ENCODE results near the gene CCDC201. TPM values are rescaled to one million over a fixed set of nuclear protein-coding genes. Genes with fewer than 3 reads are reported as not detected.
A peak's percentile ranks its signal among the peaks of the same experiment; 100 is the strongest.

Gene CCDC201
- total RNA-seq, 1 donor, result not detected

DNA sequence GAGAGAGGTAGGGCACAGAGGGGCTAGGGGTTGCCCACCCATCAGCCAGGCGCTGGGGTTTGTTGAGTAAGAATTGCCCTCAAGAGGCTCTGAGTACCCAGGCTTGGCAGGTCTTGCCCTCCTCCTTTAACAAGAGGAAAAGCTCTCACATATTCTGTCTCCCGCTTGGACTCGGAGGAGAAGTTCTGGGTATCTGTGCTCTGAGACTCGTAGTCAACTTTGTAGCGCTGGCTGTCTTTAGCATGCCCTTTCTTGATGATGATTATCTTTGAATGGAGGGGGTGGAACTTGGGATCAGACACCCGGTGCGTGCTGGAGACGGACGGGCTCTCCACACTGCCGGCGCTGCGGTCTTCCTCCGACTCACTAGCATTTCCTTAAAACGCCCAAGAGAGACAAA, 44.2 kb upstream of the CCDC201 start:
- Histone ChIP-seq H3K4me2 (ENCODE audit: insufficient read depth, low read length) (peak overlapping the region; percentile 88), H3K36me3 (ENCODE audit: insufficient read depth, low read length) (peaks cover 61% of the 10 kb centered on the region), H4K20me1 (ENCODE audit: insufficient read depth, low read length) (peaks cover 46% of the 10 kb centered on the region), H2AFZ (ENCODE audit: low read length) (no peak overlapping the region), H3K27ac (ENCODE audit: low read depth, low read length) (no peak overlapping the region), H3K4me3 (ENCODE audit: insufficient read depth, low read length) (peak overlapping the region; percentile 77), H3K27me3 (ENCODE audit: insufficient read depth, low read length) (no peaks in the 10 kb centered on the region), H3K4me1 (ENCODE audit: insufficient read depth, low read length) (peaks cover 31% of the 10 kb centered on the region), H3K9me3 (ENCODE audit: low read depth, low read length) (no peaks in the 10 kb centered on the region), H3K79me2 (ENCODE audit: insufficient read depth, low read length) (peaks cover 28% of the 10 kb centered on the region)
- TF ChIP-seq CTCF (IDR thresholded peaks at IDR 0.05; ENCODE audit: extremely low read depth, low read depth, low read length), result no peak
- DNase-seq (ENCODE audit: insufficient read length, low spot score, missing footprints), result peak; percentile 66

DNA sequence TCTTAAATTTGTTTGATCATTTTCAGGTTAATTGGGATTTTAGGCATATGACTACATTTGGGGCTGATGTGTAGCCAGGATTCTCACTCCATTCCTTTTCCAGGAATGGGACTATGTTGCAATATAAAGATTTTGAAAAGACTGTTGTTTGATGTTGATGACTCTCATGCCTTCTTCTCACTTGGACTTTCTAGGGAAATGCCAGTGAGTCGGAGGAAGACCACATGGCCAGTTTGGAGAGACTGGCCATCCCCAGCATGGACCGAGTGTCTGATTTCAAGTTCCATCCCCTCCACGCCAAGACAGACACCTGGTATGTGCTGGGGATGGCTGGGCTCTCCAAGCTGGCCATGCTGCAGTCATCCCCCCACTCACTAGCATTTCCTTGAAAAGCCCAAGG, 42.7 kb upstream of the CCDC201 start:
- Histone ChIP-seq H3K4me2 (ENCODE audit: insufficient read depth, low read length) (no peak overlapping the region), H3K4me1 (ENCODE audit: insufficient read depth, low read length) (peaks cover 23% of the 10 kb centered on the region), H2AFZ (ENCODE audit: low read length) (no peak overlapping the region), H3K36me3 (ENCODE audit: insufficient read depth, low read length) (peaks cover 66% of the 10 kb centered on the region), H3K9me3 (ENCODE audit: low read depth, low read length) (no peaks in the 10 kb centered on the region), H4K20me1 (ENCODE audit: insufficient read depth, low read length) (peaks cover 46% of the 10 kb centered on the region), H3K27me3 (ENCODE audit: insufficient read depth, low read length) (no peaks in the 10 kb centered on the region), H3K79me2 (ENCODE audit: insufficient read depth, low read length) (peaks cover 28% of the 10 kb centered on the region), H3K27ac (ENCODE audit: low read depth, low read length) (no peak overlapping the region), H3K4me3 (ENCODE audit: insufficient read depth, low read length) (no peak overlapping the region)
- DNase-seq (ENCODE audit: insufficient read length, low spot score, missing footprints), result peak; percentile 65
- TF ChIP-seq CTCF (IDR thresholded peaks at IDR 0.05; ENCODE audit: extremely low read depth, low read depth, low read length), result no peak

DNA sequence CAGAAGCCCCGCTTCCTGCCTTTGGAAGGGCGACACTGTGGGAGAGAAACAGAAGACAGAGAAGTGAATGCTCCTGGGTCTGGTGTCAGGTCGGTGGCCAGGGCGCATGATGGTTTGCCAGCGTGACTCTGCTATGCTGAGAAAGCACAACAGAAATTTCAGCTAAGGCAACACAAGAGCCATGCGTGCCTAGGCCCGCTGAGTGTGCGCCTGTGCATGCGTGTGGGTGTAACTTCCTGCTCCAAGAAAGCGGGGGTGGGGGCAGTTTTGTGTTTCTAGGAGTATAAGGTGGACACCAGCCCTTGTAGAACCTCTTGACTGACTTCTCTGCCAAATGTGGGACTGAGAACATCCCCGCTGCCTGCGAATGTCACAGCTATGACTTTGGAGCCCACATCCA, 42.0 kb upstream of the CCDC201 start:
- no peaks in the 10 kb centered on the region for H3K9me3 ChIP-seq (ENCODE audit: low read depth, low read length)

GRCh38 chr7:45912972-45913371, 40.1 kb upstream of the CCDC201 start:
- peaks cover 3% of the 10 kb centered on the region for H3K4me1 ChIP-seq (ENCODE audit: insufficient read depth, low read length)

More for the DNA sequence above, 42.0 kb upstream of the CCDC201 start:
- no peak overlapping the region for H3K4me3 ChIP-seq (ENCODE audit: insufficient read depth, low read length)
- DNase-seq (ENCODE audit: insufficient read length, low spot score, missing footprints), result no peak
- no peak overlapping the region for H3K27ac ChIP-seq (ENCODE audit: low read depth, low read length)
- H3K27me3 ChIP-seq (ENCODE audit: insufficient read depth, low read length), result no peaks in the 10 kb centered on the region
- TF ChIP-seq CTCF (IDR thresholded peaks at IDR 0.05; ENCODE audit: extremely low read depth, low read depth, low read length), result no peak
- H4K20me1 ChIP-seq (ENCODE audit: insufficient read depth, low read length), result peaks cover 44% of the 10 kb centered on the region
- H3K79me2 ChIP-seq (ENCODE audit: insufficient read depth, low read length), result peaks cover 21% of the 10 kb centered on the region
- H3K36me3 ChIP-seq (ENCODE audit: insufficient read depth, low read length), result peaks cover 66% of the 10 kb centered on the region
- H3K4me2 ChIP-seq (ENCODE audit: insufficient read depth, low read length), result no peak overlapping the region
- H2AFZ ChIP-seq (ENCODE audit: low read length), result no peak overlapping the region
- peaks cover 22% of the 10 kb centered on the region for H3K4me1 ChIP-seq (ENCODE audit: insufficient read depth, low read length)

More at GRCh38 chr7:45912972-45913371, 40.1 kb upstream of the CCDC201 start:
- no peaks in the 10 kb centered on the region for H3K27me3 ChIP-seq (ENCODE audit: insufficient read depth, low read length)
- H3K4me3 ChIP-seq (ENCODE audit: insufficient read depth, low read length), result no peak overlapping the region
- H3K36me3 ChIP-seq (ENCODE audit: insufficient read depth, low read length), result peaks cover 62% of the 10 kb centered on the region
- no peak overlapping the region for H2AFZ ChIP-seq (ENCODE audit: low read length)
- no peaks in the 10 kb centered on the region for H3K9me3 ChIP-seq (ENCODE audit: low read depth, low read length)
- H3K4me2 ChIP-seq (ENCODE audit: insufficient read depth, low read length), result no peak overlapping the region
- DNase-seq (ENCODE audit: insufficient read length, low spot score, missing footprints), result no peak
- no peak overlapping the region for H3K27ac ChIP-seq (ENCODE audit: low read depth, low read length)
- TF ChIP-seq CTCF (IDR thresholded peaks at IDR 0.05; ENCODE audit: extremely low read depth, low read depth, low read length), result no peak
- H3K79me2 ChIP-seq (ENCODE audit: insufficient read depth, low read length), result peaks cover 3% of the 10 kb centered on the region
- H4K20me1 ChIP-seq (ENCODE audit: insufficient read depth, low read length), result peaks cover 27% of the 10 kb centered on the region
